Fibroblast of upper back skin (primary cell): ENCODE results near the gene SMLR1.
A peak's percentile ranks its signal among the peaks of the same experiment; 100 is the strongest.

Experiments
- DNase-seq: peaks from one replicate; pipeline ENCODE4 v3.0.0-alpha.2; 2013

Gene SMLR1

DNA sequence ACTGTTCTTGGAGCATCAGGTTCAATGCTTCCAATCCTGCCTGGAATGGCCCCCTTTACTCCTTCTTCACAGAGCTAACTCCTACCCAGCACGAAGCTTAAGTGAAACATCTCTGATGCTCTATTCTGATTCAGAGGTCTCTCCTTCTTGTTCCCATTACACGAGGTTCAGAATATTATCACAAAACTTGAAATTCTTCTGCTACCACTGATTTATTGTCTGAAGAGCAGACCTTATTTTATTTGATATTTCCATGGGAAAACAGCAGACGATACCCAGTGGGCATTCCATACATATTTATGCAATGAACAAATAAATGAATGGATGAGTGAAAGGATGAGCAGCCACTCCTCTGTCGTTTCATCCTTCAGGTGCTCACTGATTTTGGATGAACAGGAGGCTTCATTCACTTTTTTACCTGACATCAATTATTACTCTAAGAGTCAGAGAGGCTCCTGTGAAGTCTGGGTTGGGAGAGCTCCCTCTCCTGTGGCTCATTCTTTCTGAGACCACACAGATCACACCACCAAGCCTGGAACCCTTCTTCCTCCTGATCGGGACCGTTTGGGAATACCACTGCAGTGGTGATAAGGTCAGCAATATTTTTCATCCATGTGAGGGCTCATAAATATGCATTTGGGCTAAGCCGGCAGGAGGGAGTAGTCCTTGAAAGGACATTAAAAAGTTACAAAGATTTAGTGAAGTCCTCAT lies 25.8 kb downstream of the SMLR1 start:
- peak; percentile 47 for DNase-seq

DNA sequence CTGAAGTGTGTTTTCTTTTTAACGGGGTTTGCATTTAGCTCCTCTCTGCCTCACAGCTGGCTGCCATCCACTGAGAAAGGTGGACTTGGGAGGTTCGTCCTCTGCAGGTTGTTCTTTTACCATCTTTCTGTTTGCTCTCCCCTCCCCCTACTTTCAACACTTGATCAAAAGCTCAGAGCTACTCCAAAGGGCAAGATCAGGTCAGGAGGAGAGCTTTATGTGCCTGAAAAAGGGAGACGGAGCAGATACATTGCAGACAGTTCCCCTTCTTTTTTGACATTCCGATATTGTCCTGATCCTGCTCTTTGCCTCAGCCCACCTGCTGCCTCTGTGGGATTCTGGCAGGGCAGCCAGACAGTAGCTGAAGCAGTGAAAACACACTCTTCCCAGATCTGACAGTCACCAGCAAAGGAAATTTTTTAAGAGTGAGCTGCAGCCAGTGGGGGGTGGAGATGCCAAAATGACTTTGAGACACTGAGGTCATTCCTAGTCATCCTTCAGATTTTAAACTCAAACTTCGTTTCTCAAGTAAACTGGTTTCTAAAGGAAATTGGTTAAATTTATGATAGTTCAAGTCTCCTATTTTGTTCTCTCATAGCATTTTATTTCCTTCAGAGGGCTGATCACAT lies 26.5 kb downstream of the SMLR1 start:
- DNase-seq = peak; percentile 66

DNA sequence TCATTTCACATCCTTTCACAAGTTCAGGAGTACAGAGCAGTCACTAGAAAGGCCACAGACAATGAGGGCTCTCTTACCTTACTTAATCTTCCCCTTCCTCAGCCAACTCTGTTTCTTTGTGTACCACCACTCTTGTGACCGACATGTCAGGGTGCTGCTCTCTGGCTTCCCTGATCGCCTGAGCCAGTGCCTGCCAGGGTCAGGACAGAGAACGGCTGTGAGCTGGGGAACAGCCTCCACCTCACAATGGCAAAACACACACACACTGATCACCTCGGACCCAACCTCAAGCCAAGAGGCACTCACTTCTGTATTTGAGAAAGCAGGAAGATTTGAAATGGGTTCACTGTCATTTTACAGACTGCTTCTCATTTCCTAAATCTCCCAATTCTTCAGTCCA lies 30.8 kb downstream of the SMLR1 start:
- DNase-seq = no peak

DNA sequence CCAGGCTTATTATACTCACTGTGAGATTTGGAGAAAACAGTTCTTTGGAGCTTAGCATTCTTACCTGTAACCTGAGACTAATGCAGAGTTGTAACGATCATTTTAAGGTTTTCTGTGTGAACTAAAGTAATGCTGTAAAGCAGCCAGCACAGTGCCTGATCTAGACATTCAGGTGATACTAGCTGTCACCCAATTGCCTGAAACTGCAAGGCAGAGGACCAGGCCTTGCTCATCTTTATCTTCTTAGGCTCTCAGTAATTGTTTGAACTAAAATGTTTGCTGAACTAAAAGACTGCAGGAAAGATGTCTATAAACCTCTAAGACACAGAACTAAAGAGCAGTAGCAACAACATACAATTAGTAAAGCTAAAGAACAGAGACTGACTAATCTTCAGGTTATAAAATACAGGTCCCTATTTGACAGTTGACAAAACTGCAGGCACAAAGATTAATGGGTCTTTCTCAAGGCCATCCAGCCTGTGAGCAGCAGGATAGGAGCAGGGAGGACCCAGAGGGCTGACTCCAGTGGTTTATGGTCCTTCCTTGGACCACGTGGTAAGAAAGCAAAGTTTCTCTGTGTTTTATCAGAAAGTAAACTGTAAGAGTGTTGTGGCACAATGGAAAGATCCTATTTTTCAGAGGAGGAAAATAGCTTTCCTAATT lies 31.4 kb downstream of the SMLR1 start:
- no peak for DNase-seq

DNA sequence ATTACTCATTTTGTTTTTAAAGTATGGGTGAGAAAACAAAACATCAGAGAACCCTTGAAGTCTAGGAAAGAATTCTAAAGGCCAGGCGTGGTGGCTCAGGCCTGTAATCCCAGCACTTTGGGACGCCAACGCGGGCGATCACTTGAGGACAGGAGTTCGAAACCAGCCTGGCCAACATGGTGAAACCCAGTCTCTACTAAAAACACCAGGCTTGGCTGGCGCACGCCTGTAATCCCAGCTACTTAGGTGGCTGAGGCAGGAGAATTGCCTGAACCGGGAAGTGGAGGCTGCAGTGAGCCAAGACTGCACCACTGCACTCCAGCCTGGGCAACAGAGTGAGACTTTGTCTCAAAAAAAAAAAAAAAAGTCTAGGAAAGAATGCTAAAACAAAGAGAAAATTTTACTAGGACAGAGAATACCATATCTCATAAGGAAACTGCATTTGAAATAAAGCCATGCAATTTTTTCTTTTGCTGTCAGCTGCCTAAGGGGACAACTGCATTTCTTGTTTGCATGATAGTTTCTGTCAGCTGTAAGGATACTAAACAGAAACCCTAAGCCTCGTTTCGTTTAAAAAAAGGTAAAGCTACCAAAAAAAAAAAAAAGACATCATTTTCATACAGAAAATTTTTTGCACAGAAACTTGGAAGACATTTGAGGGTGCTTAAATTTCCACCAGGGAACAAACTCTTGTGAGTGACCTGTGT lies 32.1 kb downstream of the SMLR1 start:
- DNase-seq = no peak

DNA sequence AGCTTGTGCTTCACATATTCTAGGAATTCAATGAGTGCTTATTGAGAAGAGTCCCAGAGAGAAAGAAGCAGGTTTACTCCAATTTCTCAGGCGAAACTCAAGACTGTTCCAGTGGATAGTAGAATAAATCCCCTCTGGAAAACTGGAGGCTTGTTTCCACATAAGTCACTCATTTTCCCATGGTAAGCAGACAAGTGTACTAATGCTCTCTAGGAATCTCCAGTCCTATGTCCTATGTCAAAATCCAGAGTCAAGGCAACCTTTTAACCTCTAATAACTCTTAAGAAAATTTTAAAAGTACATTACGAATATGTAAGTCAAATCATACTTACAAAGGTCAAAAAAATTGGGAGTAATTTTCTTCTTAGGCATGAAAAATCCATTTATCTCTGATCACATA lies 35.2 kb downstream of the SMLR1 start:
- DNase-seq = no peak

DNA sequence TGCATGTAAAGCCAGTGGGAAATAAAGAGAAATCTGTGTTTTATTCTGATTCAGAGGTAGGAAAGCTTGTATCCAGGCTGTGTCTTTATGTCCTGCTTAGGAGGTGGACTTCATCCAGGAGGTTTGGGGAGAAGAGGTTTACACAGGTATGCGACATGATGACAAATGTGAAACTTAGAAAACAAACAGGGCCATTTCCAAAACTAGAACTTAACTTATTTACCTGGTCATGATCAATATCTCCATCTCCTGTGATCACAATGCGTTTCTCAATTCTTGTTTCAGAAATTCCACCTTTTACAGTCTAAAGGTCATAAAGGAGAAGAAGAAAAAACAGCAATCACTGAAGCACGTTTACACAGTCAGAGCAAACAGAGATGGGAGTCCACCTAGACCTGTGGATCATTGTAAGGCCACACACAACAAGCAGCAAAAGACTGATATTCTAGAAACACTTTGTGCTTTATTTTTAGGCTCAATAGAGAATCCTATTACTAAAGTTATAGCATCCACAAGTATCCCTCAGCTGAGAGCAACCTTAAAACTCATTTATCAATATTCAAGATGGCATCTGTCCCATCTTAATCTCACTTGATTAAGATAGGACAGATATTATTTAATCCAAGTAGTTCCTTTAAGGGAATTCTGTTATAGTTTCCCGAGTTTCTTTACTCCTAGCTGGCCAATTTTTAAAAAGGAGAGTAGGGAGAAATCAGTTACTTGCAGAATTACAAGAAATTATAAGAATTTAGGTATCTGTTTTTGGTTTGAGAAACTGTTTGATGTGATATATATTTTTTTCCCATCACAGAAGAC lies 36.4 kb downstream of the SMLR1 start:
- DNase-seq = no peak

DNA sequence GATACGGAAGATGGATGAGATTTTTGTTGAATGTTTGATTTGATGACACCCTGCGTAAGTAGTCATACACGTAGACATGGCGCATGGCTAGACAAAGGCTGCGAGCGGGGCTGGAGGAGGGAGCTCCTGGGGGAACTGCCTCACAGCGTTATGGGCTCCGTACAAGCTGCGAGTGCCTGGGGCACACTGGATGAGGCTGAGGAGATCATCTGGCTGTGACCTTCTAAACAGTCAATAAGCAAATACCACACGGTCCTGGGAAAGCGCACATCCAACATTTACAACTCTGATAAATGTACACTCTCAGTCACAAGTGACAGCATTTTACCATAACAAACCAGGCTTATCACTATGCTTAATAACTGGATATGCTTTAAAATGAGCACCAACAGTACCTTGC lies 37.1 kb downstream of the SMLR1 start:
- DNase-seq = no peak

DNA sequence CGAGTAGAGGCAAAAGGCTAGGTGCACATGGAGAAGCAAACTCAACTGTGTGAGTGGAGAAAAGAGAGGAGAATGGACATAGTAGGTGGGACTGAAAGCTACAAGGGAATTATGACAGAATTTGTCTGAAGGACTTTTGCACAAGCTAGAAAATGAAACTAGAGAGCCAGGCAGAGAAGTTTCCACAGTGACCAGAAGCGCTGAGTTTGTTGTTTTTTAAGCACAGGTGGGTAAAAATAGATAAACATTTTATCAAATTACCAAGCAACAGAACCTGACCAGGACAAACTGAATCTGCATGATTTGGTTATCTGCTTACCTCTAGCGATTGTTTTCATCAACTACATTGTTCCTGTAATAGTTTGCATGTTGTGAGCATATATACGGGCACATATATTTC lies 38.6 kb downstream of the SMLR1 start:
- no peak for DNase-seq

DNA sequence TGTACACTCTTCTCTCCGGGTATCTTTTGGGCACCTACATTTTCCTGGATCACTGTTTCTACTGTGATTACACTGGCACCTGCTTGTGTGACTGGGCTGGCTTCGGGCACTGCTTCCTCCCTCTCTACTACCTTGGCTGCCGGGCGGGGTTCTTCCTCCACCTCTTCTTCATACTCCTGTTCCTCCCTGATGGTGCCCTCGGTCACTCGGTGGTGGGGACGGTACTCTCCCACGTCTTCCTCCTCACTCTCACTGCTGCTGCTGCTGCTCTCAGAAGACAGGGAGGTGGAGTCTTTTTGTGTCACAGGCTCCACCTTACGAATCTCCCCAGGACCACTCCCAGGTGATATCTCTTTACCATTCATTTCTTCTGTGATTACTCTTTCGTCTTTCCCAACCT lies 42.5 kb downstream of the SMLR1 start:
- DNase-seq = no peak

DNA sequence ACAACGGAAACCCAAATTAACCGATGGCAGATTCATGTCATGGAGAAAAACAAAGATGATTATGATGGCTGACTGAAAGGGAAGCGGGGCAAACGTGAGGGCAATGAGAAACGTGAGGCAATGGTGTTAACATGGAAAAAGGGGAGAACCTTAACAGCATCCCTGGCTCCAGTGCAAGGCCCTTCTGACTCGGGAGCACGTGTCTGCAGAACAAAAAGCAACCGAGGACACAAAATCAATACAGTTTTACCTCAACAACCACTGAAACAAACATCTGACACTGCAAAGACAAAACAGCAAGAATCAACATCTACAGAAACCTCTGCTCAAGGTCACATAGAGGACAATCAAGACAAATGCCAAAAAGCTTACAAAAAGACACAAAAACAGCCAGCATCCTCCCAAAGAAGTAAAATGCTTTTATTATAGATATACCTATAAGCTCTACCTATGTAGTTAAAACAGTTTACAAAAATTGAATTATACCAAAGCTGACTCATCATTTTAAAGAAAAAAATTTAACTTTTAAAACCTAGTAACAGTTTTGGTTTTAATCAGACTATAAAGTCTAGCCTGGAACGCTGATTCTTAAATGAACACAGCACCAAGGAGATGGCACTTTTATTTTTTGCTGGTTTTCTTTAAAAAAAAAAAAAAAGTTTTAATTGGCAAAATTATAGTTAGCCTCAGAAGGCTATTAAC lies 43.1 kb downstream of the SMLR1 start:
- no peak for DNase-seq

DNA sequence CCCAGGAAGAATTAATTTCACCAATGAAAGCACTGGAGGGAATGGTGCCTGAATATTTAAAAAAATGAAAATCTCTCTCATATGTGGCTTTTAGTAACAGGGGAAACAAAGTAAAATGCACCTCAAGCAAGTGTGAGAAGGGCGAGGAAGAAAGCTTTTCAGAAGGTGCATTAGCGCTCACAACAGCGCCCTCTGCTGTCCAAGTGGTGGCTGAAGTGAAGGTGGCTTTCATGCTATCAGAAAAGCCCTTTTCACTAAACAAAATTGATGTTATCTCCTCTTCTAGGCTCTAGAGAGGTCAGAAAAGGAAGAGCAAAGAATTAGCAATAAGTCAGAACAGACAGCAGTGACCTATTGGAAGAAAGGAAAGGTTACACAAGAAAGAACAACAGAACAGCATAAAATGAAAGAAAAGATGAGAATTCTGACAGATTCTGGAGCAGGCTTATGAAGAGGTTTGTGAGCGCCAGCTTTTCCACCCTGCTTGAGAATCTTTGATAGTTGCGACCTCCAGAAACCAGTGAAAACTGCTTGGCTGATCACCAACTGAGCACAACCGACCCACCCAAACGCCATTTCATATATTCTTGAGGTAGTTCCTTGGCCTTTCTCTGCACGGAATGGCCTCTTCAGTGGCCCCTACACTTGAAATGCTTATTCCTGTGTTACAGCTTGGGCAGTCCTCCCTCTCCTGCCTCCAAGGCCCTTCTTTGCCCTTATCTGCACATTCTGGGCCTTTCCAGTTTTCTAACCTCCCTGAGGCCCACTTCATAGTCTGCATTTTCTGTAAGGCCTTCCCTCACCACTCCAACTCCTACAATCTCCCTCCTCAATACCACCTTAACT lies 45.3 kb downstream of the SMLR1 start:
- DNase-seq = peak; percentile 55

DNA sequence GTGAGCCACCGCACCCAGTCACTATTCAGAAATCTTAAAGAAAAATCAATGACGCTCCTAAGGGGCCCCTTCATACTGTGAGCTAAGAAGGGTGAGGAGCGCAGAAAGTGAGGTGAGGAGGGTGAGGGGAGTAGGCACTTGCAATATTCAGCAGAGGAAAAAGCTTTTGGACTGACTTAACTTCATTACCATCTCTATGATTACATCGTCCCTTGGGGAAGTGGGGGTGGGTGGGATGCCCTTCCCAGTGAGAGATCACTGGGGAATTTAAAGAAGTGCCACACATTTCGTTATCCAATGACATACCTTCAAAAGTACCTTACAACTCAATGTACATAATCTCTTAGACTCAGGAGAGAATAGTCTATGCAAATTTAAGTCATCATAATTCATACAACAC lies 46.5 kb downstream of the SMLR1 start:
- DNase-seq = no peak

DNA sequence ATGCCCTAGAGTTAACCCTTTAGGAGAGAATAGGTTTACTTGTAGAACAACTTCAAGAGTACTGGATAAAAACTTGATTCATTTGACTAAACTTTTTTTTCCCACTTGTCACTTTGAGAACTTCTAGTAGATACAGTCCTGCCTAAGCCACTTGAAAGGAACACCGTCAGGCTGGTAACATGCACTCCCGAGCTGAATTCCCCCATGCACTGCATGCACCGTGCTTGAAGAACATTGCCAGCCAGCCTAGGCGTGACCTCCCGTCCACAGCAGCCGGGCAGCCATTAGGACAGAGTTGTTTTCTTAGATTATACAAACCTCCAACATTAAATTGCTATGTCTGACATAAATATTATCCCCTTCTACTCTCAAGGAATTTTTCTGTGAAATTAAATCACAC lies 52.6 kb downstream of the SMLR1 start:
- DNase-seq = no peak

DNA sequence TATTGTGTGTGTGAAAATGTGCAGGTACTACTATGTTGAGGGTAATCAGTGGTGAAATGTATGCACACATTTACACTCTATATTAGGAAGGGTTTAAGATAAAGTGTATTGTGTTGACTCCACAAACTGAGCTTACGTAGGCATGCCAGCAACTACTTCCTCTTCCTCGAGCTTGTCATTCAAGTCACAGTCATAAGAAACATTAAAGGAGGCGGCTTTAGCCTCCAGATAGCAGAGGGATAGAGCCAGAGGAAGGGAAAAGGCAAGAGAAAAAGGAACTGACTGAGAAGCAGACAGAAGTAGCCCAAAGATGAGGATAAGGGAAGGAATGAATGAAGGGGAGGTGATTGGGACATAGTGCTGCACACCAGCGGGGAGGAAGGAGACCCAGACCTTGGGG lies 55.2 kb downstream of the SMLR1 start:
- no peak for DNase-seq

DNA sequence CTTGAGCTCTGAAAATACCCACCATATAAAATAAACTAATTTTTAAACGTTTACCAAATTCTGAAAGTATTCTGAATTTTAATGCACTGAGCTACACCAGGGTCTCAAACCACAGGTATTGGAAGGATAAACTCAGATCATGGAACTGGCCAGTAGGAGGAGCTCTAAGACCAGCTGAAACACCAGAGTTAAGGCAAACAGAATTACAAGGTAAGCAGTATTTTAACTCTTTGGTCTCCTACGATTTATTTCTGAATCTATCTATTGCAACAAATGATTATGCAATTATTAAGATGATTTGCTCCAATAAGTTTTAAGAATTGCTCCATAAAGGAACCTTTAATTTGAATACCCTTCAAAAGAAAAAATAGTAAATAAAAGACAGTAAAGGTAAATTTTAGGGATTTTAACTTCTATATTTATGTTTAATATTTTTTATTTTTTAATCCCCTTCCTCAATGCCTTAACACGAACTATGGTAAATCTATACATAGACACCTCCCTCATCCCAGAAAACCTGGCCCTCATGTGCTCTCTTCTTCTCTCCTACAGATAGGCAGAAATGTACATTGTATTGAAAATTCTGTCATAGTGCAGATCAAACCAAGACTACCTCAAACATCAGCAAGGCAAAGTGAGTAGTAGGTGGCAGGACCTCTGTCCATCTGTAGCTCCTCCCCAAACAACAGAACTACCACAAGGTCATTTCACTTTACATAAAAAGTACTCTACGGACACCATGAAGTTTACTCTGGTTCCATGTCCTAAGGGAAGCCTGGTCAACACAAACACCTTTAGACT lies 58.4 kb downstream of the SMLR1 start:
- peak; percentile 81 for DNase-seq
